GM18526 (cell line): ENCODE data around the gene LUZP2.

Source experiments
- POLR2A ChIP-seq: IDR thresholded peaks from 3 replicates; pipeline ENCODE4 v1.6.1; 2011; ENCODE audit not compliant: insufficient read length; ENCODE audit errors: extremely low read depth

The LUZP2 gene

GRCh38 chr11:24609192-24610119, 112.6 kb downstream of the LUZP2 start:
- no peak for TF ChIP-seq POLR2A

- no peak for TF ChIP-seq POLR2A
Measured at GRCh38 chr11:24615451-24616160, 118.8 kb downstream of the LUZP2 start.

- TF ChIP-seq POLR2A = no peak
Measured at GRCh38 chr11:24617856-24618255, 121.0 kb downstream of the LUZP2 start.

GRCh38 chr11:24619900-24620299, 123.0 kb downstream of the LUZP2 start:
- TF ChIP-seq POLR2A = no peak

GRCh38 chr11:24622262-24622661, 125.4 kb downstream of the LUZP2 start:
- no peak for TF ChIP-seq POLR2A

- no peak for TF ChIP-seq POLR2A
Measured at GRCh38 chr11:24623121-24623520, 126.3 kb downstream of the LUZP2 start.

- no peak for TF ChIP-seq POLR2A
Measured at GRCh38 chr11:24624432-24624831, 127.6 kb downstream of the LUZP2 start.

GRCh38 chr11:24625975-24626374, 129.1 kb downstream of the LUZP2 start:
- TF ChIP-seq POLR2A = no peak

- no peak for TF ChIP-seq POLR2A
Measured at GRCh38 chr11:24628224-24628776, 131.4 kb downstream of the LUZP2 start.

GRCh38 chr11:24634606-24635160, 137.8 kb downstream of the LUZP2 start:
- TF ChIP-seq POLR2A = no peak

GRCh38 chr11:24635588-24636290, 138.9 kb downstream of the LUZP2 start:
- no peak for TF ChIP-seq POLR2A

GRCh38 chr11:24636291-24636629, 139.4 kb downstream of the LUZP2 start:
- no peak for TF ChIP-seq POLR2A

GRCh38 chr11:24637520-24637919, 140.7 kb downstream of the LUZP2 start:
- TF ChIP-seq POLR2A = no peak

- TF ChIP-seq POLR2A = no peak
Measured at GRCh38 chr11:24642648-24643047, 145.8 kb downstream of the LUZP2 start.

GRCh38 chr11:24645563-24645962, 148.7 kb downstream of the LUZP2 start:
- no peak for TF ChIP-seq POLR2A
